Activated T-cell treated with anti-CD3 and anti-CD28 coated beads for 48 hours (primary cell): ENCODE measurements around the gene UIMC1.

Source experiments
- DNase-seq: peaks from one replicate; pipeline ENCODE4 v3.0.0-alpha.2; 2020; ENCODE audit warnings: low read depth

UIMC1 gene

DNA sequence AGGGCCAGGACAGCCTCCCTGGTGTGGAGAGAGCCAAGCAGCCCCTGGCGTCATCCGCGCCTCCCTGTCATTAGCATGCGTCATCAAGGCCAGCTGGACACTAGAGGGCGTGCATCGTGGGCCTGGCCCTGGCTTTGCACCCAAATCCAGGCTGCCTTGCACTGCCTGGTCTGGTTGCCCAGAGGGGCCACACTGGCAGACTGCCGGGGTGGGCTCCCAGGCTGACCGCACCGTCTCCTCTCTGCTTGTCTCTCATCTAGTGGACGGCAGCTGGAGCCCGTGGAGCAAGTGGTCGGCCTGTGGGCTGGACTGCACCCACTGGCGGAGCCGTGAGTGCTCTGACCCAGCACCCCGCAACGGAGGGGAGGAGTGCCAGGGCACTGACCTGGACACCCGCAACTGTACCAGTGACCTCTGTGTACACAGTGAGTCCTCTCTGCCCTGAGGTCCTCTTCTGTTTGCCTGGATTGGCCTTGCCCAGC is 136.4 kb downstream of the UIMC1 start:
- no peak for DNase-seq

DNA sequence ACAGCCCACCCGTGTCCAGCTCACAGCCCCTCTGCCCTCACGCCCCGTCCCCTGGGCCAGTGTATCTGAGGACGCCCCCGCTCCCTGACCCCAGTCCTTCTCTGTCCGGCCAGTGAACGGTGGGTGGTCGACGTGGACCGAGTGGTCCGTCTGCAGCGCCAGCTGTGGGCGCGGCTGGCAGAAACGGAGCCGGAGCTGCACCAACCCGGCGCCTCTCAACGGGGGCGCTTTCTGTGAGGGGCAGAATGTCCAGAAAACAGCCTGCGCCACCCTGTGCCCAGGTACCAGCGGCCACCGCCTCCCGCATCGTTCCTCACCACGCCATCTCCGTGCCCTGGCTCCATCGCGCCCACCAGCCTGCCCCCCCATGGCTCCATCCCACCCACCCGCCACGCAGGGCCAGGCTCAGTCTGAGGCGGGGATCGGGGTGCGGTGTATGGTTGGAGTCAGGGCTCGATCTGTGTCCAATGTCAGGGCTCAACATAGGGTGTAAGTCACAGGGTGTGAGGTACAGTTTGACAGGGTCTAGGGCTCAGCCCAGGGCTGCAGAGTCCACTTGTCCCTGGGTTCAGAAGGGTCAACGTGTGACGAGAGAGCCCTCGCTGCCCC is 137.0 kb downstream of the UIMC1 start:
- DNase-seq: no peak

DNA sequence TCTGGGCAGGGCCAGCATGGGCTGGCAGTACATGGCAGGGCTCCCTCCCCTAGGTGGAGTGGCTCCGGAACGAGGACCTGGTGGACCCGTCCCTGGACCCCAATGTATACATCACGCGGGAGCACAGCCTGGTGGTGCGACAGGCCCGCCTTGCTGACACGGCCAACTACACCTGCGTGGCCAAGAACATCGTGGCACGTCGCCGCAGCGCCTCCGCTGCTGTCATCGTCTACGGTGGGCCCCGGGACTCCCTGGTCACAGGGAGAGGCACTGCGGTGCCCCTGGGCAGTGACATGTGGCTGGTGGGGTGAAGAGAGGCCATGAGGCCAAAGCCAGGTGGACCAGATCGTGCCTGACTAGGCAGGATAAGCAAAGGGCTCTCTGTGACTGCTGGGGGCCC is 137.8 kb downstream of the UIMC1 start:
- no peak for DNase-seq

DNA sequence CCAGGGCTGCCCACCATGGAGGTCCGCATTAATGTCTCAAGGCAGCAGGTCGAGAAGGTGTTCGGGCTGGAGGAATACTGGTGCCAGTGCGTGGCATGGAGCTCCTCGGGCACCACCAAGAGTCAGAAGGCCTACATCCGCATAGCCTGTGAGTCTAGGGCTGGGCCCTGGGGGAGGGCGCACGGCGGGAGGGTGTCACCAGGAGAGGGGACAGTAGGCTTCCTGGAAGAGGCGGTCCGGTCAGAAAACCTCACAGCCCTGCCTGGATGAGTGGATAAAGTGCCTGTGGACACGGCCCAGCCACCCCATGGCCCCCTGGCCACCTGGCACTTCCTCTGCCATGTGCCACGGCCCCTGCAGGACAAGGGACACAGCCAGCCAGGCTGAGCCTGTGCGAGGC is 138.5 kb downstream of the UIMC1 start:
- no peak for DNase-seq

DNA sequence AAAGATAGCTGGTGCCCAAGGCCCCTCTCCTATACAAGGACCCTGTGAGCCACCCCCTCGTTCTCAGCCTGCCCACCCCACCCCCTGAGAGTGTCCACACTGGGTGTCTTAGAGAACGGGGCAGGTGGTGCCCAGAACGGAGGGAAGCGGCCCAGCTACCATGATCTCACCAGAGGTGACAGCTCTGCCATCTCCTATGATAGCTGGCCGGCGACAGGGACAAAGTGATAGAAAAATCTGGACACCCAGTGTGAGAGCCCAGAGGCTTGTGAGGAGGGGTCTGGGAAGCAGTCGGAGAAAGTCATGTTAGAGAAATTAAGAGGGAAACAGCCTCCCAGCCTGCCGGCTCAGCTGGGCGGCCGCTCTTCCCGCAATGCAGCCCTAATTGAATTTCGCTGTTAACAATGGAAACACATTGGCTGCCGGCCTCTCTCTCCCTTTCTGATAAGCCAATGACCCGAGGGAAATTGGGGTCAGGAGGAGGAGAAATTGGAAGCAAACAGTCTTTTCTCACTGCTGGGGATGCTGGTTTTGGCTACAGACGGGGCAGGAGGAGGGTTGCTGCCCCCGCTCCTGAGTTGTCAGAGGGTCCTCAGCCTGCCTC is 139.8 kb downstream of the UIMC1 start:
- DNase-seq: no peak

DNA sequence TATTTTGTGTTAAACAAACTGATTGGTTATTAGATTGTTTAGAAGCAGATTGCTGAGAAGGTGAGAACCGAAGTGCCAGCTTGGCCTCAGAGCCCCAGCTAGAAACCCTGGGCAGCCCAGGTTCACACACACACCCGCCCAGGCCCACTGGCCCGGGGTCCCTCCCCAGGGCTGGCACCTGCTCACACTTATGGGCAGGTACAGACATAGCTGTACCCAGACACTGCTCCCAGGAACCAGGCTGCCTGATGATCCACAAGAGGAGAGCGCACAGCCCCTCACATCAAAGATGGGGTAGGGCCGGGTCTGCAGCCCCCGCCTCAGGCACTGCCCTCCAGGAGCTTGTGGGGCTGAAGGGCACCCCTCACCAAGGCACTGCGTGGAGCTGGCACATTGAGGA is 140.6 kb downstream of the UIMC1 start:
- no peak for DNase-seq

DNA sequence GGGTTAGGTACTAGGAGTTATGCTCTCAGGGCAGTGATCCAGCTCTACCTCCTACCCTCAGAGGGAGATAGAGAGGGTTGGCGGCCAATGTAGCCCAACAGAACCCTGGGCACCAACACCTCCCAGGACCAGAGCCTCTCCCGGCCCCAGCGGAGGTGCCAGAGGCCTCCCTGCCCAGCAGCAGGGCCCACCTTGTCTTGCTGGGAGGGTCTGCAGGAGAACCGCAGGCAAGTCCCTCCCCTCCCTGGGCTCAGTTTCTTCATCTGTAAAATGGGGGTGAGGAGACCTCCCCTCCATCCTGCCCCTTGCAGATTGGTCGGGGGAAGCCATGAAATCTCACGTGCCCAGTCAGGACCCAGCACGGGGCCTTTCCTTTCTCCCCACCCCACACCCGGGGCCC is 141.8 kb downstream of the UIMC1 start:
- DNase-seq: no peak

DNA sequence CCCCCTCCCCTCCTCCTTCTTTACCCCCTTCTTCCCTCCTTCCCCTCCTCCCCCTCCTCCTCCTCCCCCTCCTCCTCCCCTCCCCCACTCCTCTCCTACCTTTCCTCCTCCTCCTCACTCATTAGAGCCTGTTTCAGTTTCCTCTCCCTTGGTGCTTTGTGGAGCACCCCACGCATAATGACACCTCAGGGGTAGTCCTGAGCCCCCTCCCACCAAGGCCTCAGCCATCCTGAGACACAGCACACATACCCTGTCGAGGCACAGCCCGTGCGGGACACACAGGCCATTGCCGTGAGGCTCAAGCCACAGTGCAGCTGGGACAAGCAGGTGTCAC is 142.8 kb downstream of the UIMC1 start:
- no peak for DNase-seq

DNA sequence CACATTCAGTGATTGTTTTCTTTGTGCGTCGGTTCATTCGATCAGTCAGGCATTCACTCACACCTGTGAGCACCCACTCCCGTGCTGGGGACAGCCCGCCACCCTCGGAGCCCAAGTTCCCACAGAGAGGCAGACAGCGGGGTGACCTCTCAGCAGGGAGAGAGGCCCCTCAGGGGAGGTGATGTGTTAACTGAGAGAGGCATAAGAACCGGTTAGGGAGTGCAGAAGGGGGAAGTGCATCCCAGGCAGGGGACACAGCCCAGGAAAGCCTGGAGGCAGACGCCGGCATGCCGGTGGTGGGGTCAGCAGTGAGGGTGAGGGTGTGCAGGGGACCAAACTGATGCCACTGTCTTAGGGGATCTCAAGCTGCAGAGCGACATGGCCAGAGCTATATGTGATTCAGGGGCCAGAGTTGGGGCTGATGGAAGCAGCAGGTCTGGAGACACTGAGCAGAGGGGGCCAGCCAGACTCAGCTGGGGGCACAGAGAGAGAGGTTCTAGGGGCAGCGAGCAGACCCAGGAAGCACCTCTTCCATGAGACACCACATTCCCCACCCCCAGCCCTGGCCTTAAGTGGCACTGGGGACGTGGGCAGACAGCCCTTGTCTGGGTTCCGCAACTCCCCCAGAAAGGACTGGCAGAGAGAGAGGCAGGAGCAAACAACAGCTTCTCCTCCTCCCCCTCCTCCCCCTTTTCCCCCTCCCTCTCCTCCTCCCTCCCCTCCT is 143.4 kb downstream of the UIMC1 start:
- no peak for DNase-seq

DNA sequence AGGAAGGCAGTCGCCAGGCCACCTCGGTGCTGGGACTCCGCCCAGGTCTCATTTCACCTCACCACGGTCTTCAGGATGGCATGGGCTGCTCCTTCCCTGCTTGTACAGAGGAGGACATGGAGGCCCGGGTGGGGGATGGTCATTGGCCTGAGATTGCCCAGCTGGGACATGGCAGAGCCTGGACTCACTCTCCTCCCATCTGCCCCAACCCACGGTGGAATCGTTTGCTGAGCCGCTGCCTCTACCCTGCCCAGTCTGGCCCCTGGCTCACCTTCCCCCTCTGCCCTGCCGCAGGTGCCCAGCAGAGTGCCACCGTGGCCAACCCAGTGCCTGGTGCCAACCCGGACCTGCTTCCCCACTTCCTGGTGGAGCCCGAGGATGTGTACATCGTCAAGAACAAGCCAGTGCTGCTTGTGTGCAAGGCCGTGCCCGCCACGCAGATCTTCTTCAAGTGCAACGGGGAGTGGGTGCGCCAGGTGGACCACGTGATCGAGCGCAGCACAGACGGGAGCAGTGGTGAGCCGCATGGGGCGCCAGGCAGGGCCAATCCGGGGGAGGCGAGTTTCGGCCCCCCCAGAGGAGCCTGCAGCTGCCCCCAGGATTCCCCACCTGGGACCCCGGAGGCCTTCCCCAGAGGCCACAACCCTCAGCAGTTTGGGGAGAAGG is 144.1 kb downstream of the UIMC1 start:
- DNase-seq: no peak

DNA sequence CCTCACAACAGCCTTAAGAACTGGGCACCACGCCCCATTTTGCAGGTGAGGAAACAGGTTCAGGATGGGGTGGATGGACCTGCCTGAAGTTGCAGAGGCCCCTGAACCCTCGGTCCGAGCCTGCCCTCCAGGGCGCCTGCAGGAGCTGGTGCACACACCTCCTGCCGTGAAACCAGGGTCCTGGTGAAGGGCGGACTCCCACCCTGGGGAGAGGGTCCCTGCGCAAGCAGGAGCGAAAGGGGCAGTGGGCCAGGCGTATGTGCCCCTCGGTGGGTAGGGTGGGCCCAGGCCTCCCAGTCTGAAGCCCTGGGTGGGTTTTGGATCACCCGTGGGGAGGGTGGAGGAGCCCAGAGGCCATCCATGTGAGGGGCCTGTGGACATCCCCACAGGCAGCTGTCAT is 145.3 kb downstream of the UIMC1 start:
- no peak for DNase-seq

DNA sequence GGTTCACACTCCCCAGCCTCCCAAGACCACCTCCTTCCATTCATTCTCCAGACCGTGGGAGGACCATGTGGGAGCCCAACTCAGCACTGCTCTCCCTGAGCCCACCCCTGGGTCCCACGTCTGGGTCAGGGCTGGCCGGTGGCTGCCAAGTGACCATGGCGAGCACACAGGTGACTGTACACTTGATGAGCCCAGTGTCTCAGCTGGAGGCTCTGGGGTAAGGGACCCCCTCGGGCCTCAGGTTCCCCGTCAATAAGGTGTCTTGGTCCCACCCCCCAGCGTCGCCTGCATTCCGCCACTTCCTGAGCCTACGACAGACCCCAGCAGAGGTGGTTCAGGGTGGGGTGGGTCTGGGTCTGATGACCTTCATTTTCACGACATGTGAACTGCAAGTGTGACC is 146.2 kb downstream of the UIMC1 start:
- DNase-seq: no peak

DNA sequence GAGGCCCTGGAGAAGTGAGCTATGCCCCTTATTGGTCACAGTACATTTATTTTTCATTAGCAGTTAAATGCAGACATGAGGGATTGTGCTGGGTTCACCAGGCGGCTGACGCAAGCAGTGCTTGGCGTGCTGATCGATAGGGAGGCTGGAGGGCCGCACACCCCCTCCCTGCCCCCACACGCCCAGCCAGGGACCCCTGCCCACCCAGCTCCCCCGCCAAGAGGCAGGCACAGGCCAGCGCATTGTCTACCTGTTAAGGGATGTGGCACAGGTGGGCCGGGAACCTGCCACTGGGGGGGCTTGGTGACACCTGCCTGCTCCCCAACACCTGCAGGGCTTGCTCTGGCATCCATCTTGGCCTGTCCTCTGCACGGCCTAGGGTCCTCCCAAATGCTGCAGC is 146.7 kb downstream of the UIMC1 start:
- DNase-seq: no peak

DNA sequence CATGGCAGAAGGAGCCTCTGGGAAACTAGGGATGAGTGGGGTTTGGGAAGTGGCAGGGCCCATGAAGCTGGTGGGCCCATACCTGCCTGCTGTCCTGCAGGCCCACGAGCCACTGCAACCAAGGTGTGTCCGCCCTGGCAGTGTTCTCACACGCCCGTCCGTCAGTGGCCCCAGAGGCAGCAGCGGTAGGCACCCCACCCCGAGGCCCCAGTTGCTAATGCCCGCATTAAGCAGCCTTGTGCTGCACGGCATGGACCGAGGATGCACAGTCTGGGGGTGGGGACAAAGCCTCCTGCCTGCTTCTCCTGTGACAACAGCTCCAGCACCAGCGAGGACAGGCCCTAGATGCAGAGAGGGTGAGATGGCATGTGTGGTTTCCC is 148.7 kb downstream of the UIMC1 start:
- no peak for DNase-seq

DNA sequence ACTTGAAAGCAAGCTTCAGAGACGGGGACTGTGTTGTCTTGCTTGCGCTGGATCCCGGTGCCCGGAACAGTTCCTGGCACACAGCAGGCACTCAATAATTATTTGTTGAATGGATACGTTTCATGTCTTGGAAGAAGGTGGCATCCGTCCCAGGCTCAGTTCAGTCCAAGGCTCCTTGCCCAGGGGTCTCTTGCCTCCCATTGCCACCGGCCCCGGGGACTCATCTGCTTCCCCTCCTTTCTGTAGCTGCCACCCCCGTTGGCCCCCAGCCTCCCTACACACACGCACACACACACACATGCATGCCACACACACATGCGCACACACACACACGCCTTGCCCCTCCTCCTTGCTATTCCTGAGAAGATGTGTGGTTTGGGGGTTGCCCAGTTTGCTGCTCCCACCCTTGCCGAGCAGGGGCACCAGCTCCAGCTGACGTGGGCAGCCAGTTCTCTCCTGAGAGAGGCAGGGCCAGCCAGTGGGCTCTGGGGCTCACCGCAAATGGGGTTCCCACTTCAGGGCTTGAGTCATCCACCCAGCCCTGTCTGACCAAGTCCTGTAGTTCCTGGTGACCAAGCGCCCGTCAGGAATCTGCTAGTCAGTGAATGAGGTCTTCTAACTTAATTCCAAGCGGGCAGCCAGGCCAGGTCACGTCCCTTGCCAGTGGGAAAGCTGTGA is 149.2 kb downstream of the UIMC1 start:
- no peak for DNase-seq

DNA sequence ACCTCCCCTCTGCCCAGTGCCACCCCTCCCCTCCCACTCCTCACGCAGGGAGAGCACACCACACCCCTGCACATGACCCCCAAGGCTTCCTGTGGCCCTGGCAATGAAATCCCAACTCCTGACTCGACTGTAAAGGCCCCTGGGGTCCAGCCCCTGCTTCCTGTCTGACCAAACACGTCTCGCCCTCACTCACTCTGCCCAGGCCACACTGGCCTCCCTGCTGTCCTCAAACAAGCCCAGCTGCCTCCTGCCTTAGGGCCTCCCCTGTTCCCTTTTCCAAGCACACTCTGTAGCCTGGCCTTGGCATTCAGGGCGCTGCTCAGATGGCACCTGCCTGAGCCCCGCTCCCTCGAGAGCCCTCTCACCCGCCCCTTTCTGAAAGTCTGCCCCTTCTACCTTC is 149.8 kb downstream of the UIMC1 start:
- DNase-seq: no peak

DNA sequence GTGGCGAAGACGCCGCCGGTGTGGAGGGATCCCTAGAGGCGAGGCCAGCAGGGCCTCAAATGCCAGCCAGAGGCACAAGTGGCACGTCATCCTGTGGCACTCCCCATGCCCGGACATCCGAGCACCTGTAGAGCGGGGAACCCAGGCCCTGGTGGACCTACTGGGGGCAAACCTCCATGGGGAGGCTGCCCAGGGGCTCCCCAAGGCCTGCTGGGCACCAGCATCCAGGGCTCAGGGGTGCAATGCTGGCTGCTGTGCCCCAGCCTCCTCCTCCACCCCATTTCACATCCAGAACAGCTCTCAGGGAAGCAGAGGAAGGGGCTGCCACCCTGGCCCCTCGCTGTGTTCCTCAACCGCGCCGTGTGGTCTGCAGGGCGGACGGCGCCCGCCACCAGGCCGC is 151.0 kb downstream of the UIMC1 start:
- DNase-seq: no peak
